A549 (cell line): ENCODE measurements around the gene OPA1. TPM values are rescaled to one million over a fixed set of nuclear protein-coding genes. Genes with fewer than 3 reads are reported as not detected.

ENCODE experiments used
- ATAC-seq, 2 experiments: fragments of 200-7000 bp in 1 of 2; fragments of >200 bp in 1 of 2; cut with Nextera tagmentation in 1 of 2; cut with Tn5 transposase in 1 of 2; 3 replicates each; pipeline versions ENCODE4 v1.8.0 to v1.9.1; 2018 to 2020; ENCODE audit warnings: mild to moderate bottlenecking in 1 of 2, moderate library complexity in 1 of 2
- CTCF ChIA-PET: fragments of 300-600 bp; sonication (Branson Sonifier 250); formaldehyde crosslinking; extraction: SDS; loops from one replicate; lab custom pipeline; 2021; ENCODE audit warnings: antibody characterized with exemption, inconsistent platforms; lab: Yijun Ruan, JAX
- POLR2A ChIA-PET: fragments of 350-600 bp; formaldehyde crosslinking; extraction: SDS; loops from one replicate; lab custom pipeline; 2021; ENCODE audit warnings: antibody characterized with exemption, inconsistent platforms; lab: Yijun Ruan, JAX
- DNase-seq, 2 experiments: peaks; one replicate each; pipeline versions ENCODE4 v3.0.0 to v3.0.0-alpha.2; 2011 to 2016; ENCODE audit warnings: low read depth in 1 of 2, low spot score in 1 of 2
- FAIRE-seq: peaks from 2 replicates; lab custom pipeline; 2011; peaks lifted over from hg19 to GRCh38; lab: Jason Lieb, UNC
- H3K27ac ChIP-seq, 2 experiments: fragments of >200 bp; sonication (Bioruptor Twin); formaldehyde crosslinking; 3 replicates each; pipeline ENCODE4 v1.5.1; 2016 to 2017
- H3K4me1 ChIP-seq: fragments of >200 bp; sonication (Bioruptor Twin); formaldehyde crosslinking; 3 replicates; pipeline ENCODE4 v1.6.1; 2016
- H3K4me2 ChIP-seq: fragments of >200 bp; sonication (Bioruptor Twin); formaldehyde crosslinking; 3 replicates; pipeline ENCODE4 v1.6.1; 2016
- H3K4me3 ChIP-seq: fragments of >200 bp; sonication (Bioruptor Twin); formaldehyde crosslinking; 3 replicates; pipeline ENCODE4 v1.5.1; 2016
- H3K9me3 ChIP-seq: fragments of >200 bp; sonication (Bioruptor Twin); formaldehyde crosslinking; 3 replicates; pipeline ENCODE4 v1.6.1; 2016
- CBX2 ChIP-seq: fragments of 200-600 bp; sonication (generic); IDR thresholded peaks from 2 replicates; pipeline ENCODE4 v1.6.1; 2016; ENCODE audit warnings: low read depth, mild to moderate bottlenecking, borderline replicate concordance
- CHD2 ChIP-seq: fragments of 150-350 bp; IDR thresholded peaks from 2 replicates; pipeline ENCODE4 v1.6.1; 2014; ENCODE audit warnings: low read length; ENCODE audit not compliant: partially characterized antibody
- CHD4 ChIP-seq: fragments of 200-600 bp; sonication (generic); IDR thresholded peaks from 2 replicates; pipeline ENCODE4 v1.6.1; 2016; ENCODE audit warnings: antibody characterized with exemption, mild to moderate bottlenecking, borderline replicate concordance
- EHMT2 ChIP-seq: fragments of 200-600 bp; sonication (generic); IDR thresholded peaks from 2 replicates; pipeline ENCODE4 v1.6.1; 2016; ENCODE audit warnings: antibody characterized with exemption, low read depth, mild to moderate bottlenecking, moderate library complexity
- GATA3 ChIP-seq: IDR thresholded peaks from 2 replicates; pipeline ENCODE4 v1.6.1; 2012; ENCODE audit warnings: borderline replicate concordance
- HEYL ChIP-seq: fragments of 250-450 bp; sonication (Bioruptor Pico); IDR thresholded peaks from 2 replicates; pipeline ENCODE4 v1.8.0; 2021; ENCODE audit warnings: mild to moderate bottlenecking, moderate library complexity
- HOXA7 ChIP-seq: fragments of 250-450 bp; sonication (Bioruptor Pico); IDR thresholded peaks from 2 replicates; pipeline ENCODE4 v1.5.0; 2020; ENCODE audit warnings: mild to moderate bottlenecking, moderate library complexity
- JUNB ChIP-seq: fragments of >200 bp; sonication (Bioruptor Twin); formaldehyde crosslinking; IDR thresholded peaks from 2 replicates; pipeline ENCODE4 v1.6.1; 2016
- KDM5A ChIP-seq: fragments of 200-600 bp; sonication (generic); IDR thresholded peaks from 2 replicates; pipeline ENCODE4 v1.6.1; 2016; ENCODE audit warnings: antibody characterized with exemption, mild to moderate bottlenecking
- MAZ ChIP-seq: fragments of 150-350 bp; IDR thresholded peaks from 2 replicates; pipeline ENCODE4 v1.6.1; 2014; ENCODE audit warnings: antibody characterized with exemption, low read depth, low read length, borderline replicate concordance
- NFE2L2 ChIP-seq: fragments of 150-350 bp; conservative IDR thresholded peaks from 2 replicates; pipeline ENCODE4 v1.6.1; 2014; ENCODE audit warnings: low read length
- POLR2AphosphoS2 ChIP-seq: conservative IDR thresholded peaks from 2 replicates; pipeline ENCODE4 v1.6.1; 2012; ENCODE audit warnings: low read length, improper control_type of control experiment, inconsistent platforms
- RNF2 ChIP-seq: fragments of 200-600 bp; sonication (generic); IDR thresholded peaks from 2 replicates; pipeline ENCODE4 v1.6.1; 2016; ENCODE audit warnings: low read depth, mild to moderate bottlenecking, antibody characterized with exemption, moderate library complexity, borderline replicate concordance
- SMC3 ChIP-seq: fragments of >200 bp; sonication (Bioruptor Twin); formaldehyde crosslinking; IDR thresholded peaks from 3 replicates; pipeline ENCODE4 v1.6.1; 2018; ENCODE audit warnings: inconsistent platforms
- ZNF302 ChIP-seq: fragments of 250-450 bp; sonication (Bioruptor Pico); IDR thresholded peaks from 2 replicates; pipeline ENCODE4 v1.9.0; 2021; ENCODE audit warnings: inconsistent platforms, mild to moderate bottlenecking, moderate library complexity
- WGBS: methylation state at CpG from one replicate; pipeline ENCODE4 v1.1.6; 2017; ENCODE audit errors: missing lambda C conversion rate; 5-methylcytosine and 5-hydroxymethylcytosine counted together
- polyA plus RNA-seq, 4 experiments: library from polyadenylated mRNA; depleted of rRNA in 3 of 4; stranded (reverse); fragments of >200 nt; fragmentation: RNase III in 1 of 4; extraction: RNeasy Plus Mini Kit Qiagen cat#74134 plus additional on column Dnase treatment in 1 of 4; gene quantifications; 2 replicates in 3 of 4; 3 replicates in 1 of 4; pipeline ENCODE4 v1.2.3, GENCODE V29; 2011 to 2017
- TF ChIP-seq, protein P1 (sequence below): IDR thresholded peaks from 2 replicates; pipeline ENCODE4 v1.6.1; 2012; ENCODE audit warnings: low read depth, borderline replicate concordance
- TF ChIP-seq, protein P2 (sequence below): fragments of >200 bp; sonication (Bioruptor Twin); formaldehyde crosslinking; IDR thresholded peaks from 3 replicates; pipeline ENCODE4 v1.5.1; 2016
- TF ChIP-seq, protein P3 (sequence below): fragments of 150-350 bp; IDR thresholded peaks from 2 replicates; pipeline ENCODE4 v1.6.1; 2014; ENCODE audit warnings: low read depth, mild to moderate bottlenecking, low read length
- TF ChIP-seq, protein P4 (sequence below): fragments of >200 bp; sonication (Bioruptor Twin); formaldehyde crosslinking; IDR thresholded peaks from 3 replicates; pipeline ENCODE4 v1.6.1; 2016

The OPA1 gene
- polyA plus RNA-seq, 2 of the 4 experiments (the other 2 are of a cell fraction) = 31.7 to 54.4 TPM

DNA sequence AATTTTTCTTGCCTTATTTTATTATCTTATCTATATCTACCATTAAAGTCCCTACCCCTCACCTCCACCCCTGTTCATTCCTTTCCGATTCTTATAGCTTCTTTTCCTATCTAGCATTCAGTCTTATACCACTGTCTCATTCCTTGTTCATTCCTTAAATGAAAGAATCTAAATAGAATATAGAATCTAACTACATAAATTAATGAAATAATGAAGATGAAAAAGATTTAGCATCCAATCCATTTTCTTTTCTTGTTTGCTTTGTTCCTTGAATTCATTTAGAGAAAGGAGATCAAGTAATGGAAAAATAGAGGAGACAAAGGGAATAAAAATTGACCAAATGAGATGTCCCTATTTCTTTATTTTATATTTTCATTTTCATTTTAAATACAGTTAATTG is 67.2 kb downstream of the OPA1 start:
- ChIA-PET POLR2A (no interaction called here), CTCF (interaction anchor here (1.2 kb wide), 1 partner anchor 121 kb away, joined by 3 read pairs; no protein-coding TSS in a partner anchor)
- Histone ChIP-seq H3K4me2 (no peak overlapping the region), H3K27ac (no peak overlapping the region), H3K4me3 (no peak overlapping the region), H3K9me3 (no peaks in the 10 kb centered on the region), H3K4me1 (no peaks in the 10 kb centered on the region)
- ATAC-seq (no peak), DNase-seq (no peak), FAIRE-seq (no peak)
- WGBS = 97% methylated on average over 1 of the region's 1 CpG
- TF ChIP-seq HEYL (CRISPR knock-in tag) (no peak), SMC3 (no peak), NFE2L2 (no peak), EHMT2 (no peak), CHD4 (no peak), GATA3 (no peak), JUNB (no peak), CBX2 (no peak), RNF2 (no peak), HOXA7 (CRISPR knock-in tag) (no peak), POLR2AphosphoS2 (no peak), KDM5A (no peak)
- TF ChIP-seq, protein P1, sequence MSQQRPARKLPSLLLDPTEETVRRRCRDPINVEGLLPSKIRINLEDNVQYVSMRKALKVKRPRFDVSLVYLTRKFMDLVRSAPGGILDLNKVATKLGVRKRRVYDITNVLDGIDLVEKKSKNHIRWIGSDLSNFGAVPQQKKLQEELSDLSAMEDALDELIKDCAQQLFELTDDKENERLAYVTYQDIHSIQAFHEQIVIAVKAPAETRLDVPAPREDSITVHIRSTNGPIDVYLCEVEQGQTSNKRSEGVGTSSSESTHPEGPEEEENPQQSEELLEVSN = no peak
- TF ChIP-seq, protein P2, sequence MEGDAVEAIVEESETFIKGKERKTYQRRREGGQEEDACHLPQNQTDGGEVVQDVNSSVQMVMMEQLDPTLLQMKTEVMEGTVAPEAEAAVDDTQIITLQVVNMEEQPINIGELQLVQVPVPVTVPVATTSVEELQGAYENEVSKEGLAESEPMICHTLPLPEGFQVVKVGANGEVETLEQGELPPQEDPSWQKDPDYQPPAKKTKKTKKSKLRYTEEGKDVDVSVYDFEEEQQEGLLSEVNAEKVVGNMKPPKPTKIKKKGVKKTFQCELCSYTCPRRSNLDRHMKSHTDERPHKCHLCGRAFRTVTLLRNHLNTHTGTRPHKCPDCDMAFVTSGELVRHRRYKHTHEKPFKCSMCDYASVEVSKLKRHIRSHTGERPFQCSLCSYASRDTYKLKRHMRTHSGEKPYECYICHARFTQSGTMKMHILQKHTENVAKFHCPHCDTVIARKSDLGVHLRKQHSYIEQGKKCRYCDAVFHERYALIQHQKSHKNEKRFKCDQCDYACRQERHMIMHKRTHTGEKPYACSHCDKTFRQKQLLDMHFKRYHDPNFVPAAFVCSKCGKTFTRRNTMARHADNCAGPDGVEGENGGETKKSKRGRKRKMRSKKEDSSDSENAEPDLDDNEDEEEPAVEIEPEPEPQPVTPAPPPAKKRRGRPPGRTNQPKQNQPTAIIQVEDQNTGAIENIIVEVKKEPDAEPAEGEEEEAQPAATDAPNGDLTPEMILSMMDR = no peak
- TF ChIP-seq, protein P3, sequence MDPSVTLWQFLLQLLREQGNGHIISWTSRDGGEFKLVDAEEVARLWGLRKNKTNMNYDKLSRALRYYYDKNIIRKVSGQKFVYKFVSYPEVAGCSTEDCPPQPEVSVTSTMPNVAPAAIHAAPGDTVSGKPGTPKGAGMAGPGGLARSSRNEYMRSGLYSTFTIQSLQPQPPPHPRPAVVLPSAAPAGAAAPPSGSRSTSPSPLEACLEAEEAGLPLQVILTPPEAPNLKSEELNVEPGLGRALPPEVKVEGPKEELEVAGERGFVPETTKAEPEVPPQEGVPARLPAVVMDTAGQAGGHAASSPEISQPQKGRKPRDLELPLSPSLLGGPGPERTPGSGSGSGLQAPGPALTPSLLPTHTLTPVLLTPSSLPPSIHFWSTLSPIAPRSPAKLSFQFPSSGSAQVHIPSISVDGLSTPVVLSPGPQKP = no peak

- TF ChIP-seq GATA3 = no peak
- TF ChIP-seq ZNF302 (CRISPR knock-in tag) = no peak
- TF ChIP-seq CHD2 = no peak
- TF ChIP-seq, protein P4, sequence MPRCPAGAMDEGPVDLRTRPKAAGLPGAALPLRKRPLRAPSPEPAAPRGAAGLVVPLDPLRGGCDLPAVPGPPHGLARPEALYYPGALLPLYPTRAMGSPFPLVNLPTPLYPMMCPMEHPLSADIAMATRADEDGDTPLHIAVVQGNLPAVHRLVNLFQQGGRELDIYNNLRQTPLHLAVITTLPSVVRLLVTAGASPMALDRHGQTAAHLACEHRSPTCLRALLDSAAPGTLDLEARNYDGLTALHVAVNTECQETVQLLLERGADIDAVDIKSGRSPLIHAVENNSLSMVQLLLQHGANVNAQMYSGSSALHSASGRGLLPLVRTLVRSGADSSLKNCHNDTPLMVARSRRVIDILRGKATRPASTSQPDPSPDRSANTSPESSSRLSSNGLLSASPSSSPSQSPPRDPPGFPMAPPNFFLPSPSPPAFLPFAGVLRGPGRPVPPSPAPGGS = no peak
- TF ChIP-seq RNF2 = no peak
- TF ChIP-seq MAZ = no peak
- TF ChIP-seq EHMT2 = no peak
- TF ChIP-seq, all 56 proteins: peak for 0
- POLR2A ChIA-PET = no interaction called here
- no peaks in the 10 kb centered on the region for H3K9me3 ChIP-seq
- no peak overlapping the region for H3K4me3 ChIP-seq
- DNase-seq (no peak), FAIRE-seq (no peak), ATAC-seq (no peak)
- 69% methylated on average over 4 of the region's 4 CpGs for WGBS
- no peak overlapping the region for H3K4me2 ChIP-seq
- H3K27ac ChIP-seq = no peak overlapping the region
- CTCF ChIA-PET = interaction anchor here (1.2 to 3.3 kb wide), 2 partner anchors 120 to 655 kb away, joined by 3 to 18 read pairs; no protein-coding TSS in a partner anchor
- H3K4me1 ChIP-seq = no peaks in the 10 kb centered on the region
Measured at GRCh38 chr3:193660698-193661411, 67.8 kb downstream of the OPA1 start.
